Pancreas (tissue), 10 donors: Measurements from ENCODE around the gene CYP26B1. TPM values are rescaled to one million over a fixed set of nuclear protein-coding genes. Genes with fewer than 3 reads are reported as not detected.

Source experiments
- ATAC-seq, 4 donors: fragments of 200-7000 bp; cut with Tn5 transposase; one replicate each; pipeline versions ENCODE4 v1.8.0 to v1.9.1; 2020; ENCODE audit warnings: mild to moderate bottlenecking in 4 of 4, moderate library complexity in 4 of 4
- DNase-seq, 6 donors: peaks; one replicate each; pipeline ENCODE4 v3.0.0-alpha.2; 2020
- FAIRE-seq: peaks from 2 replicates; lab custom pipeline; 2012; peaks lifted over from hg19 to GRCh38; lab: Jason Lieb, UNC
- H3K27ac ChIP-seq, 4 donors: fragments of 200-600 bp; sonication (generic); 1 replicate in 3 of 4; 2 replicates in 1 of 4; pipeline versions ENCODE4 v1.5.0 to v1.8.0; 2020
- H3K27me3 ChIP-seq, 4 donors: fragments of 200-600 bp; one replicate each; pipeline ENCODE4 v1.8.0; 2021
- H3K36me3 ChIP-seq, 3 donors: fragments of 200-600 bp; sonication (generic) in 1 of 3; one replicate each; pipeline versions ENCODE4 v1.5.0 to v1.8.0; 2020 to 2021
- H3K4me1 ChIP-seq, 3 donors: fragments of 200-600 bp; one replicate each; pipeline ENCODE4 v1.8.0; 2021
- H3K4me3 ChIP-seq, 4 donors: fragments of 200-600 bp; sonication (generic) in 2 of 4; one replicate each; pipeline versions ENCODE4 v1.5.0 to v1.8.0; 2020 to 2021
- H3K9me3 ChIP-seq, 4 donors: fragments of 200-600 bp; one replicate each; pipeline ENCODE4 v1.8.0; 2021
- WGBS, 2 donors: extraction: QIAGEN DNeasy Blood & Tissue Kit; methylation state at CpG; one replicate each; pipeline ENCODE4 v1.1.7; 2013; 5-methylcytosine and 5-hydroxymethylcytosine counted together
- intact Hi-C, 3 donors: fragments of 100-400 bp; cut with DNase I; formaldehyde crosslinking; loops; one replicate each; pipeline versions ENCODE4 v1.11.1 to v1.14.2; 2022
- polyA plus RNA-seq, 2 donors: library from polyadenylated mRNA; stranded (reverse); fragments of 200-250 nt; gene quantifications; one replicate each; pipeline ENCODE4 v1.2.3, GENCODE V29; 2013
- total RNA-seq, 6 donors: library from RNA; stranded (reverse); fragmentation: NEBNext Ultra II Directional in 4 of 6; extraction: Animal tissue kit (Norgen Biotek cat#: 25700) in 4 of 6; gene quantifications; one replicate each; pipeline versions ENCODE4 v1.2.1 to v1.2.4, GENCODE V29; 2021 to 2023
- TF ChIP-seq, protein P1 (sequence below), 4 donors: fragments of 200-600 bp; sonication (generic) in 3 of 4; IDR thresholded peaks; one replicate each; pipeline versions ENCODE4 v1.5.0 to v1.8.0; 2021; ENCODE audit warnings: antibody characterized with exemption in 4 of 4
- donor health status: healthy with polysubstance abuse.
- donor health status: DM: no; HTN: no; CAD: no; lungs with moderate emphysema.
- donor health status: DM: no; HTN: no; CAD: no.
- donor health status: control.
- donor health status: control.
- donor health status: Bipolar disorder and iron deficiency.
- donor health status: DM: yes; HTN: yes; CAD: no.
- donor health status: DM: no; HTN: no; CAD: no.
- donor health status: DM: no; HTN: no; CAD: no.
- donor health status: DM: yes; HTN: yes; CAD: no.

CYP26B1 gene
- total and polyA plus RNA-seq, 8 donors = 0.16 to 1.3 (median 0.46) TPM

DNA sequence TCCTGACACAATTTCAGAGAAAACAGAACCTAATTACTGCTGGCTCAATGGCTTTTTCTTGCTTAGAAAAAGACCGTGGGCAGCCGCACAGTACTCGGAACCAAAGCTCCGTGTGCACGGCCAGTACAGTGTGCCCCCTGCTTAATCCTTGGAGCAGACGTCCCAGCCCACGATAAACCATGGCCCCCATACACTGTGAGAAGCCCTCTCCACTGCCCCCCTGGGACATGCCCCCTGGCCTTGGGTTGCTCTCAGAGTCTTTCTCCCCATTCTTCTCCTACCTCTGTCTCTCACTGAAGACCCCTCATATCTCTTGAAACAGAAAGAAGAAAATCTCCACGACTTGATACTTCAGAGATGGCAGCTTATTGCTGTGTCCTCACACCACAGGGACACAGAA lies 44.0 kb downstream of the CYP26B1 start:
- H3K27me3 ChIP-seq = peaks cover 0 to 7% (median 0%) of the 10 kb centered on the region in 4 donors
- no peak overlapping the region for H3K27ac ChIP-seq
- no peaks in the 10 kb centered on the region for H3K9me3 ChIP-seq
- FAIRE-seq (no peak), DNase-seq (no peak), ATAC-seq (no peak)
- TF ChIP-seq, protein P1, sequence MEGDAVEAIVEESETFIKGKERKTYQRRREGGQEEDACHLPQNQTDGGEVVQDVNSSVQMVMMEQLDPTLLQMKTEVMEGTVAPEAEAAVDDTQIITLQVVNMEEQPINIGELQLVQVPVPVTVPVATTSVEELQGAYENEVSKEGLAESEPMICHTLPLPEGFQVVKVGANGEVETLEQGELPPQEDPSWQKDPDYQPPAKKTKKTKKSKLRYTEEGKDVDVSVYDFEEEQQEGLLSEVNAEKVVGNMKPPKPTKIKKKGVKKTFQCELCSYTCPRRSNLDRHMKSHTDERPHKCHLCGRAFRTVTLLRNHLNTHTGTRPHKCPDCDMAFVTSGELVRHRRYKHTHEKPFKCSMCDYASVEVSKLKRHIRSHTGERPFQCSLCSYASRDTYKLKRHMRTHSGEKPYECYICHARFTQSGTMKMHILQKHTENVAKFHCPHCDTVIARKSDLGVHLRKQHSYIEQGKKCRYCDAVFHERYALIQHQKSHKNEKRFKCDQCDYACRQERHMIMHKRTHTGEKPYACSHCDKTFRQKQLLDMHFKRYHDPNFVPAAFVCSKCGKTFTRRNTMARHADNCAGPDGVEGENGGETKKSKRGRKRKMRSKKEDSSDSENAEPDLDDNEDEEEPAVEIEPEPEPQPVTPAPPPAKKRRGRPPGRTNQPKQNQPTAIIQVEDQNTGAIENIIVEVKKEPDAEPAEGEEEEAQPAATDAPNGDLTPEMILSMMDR (IDR thresholded peaks at IDR 0.05) = no peak
- no peaks in the 10 kb centered on the region for H3K36me3 ChIP-seq
- 80 to 87% methylated on average over 8 of the region's 8 CpGs for WGBS, 2 donors
- H3K4me1 ChIP-seq = no peaks in the 10 kb centered on the region
- intact Hi-C loops = no loop called here
- no peak overlapping the region for H3K4me3 ChIP-seq

DNA sequence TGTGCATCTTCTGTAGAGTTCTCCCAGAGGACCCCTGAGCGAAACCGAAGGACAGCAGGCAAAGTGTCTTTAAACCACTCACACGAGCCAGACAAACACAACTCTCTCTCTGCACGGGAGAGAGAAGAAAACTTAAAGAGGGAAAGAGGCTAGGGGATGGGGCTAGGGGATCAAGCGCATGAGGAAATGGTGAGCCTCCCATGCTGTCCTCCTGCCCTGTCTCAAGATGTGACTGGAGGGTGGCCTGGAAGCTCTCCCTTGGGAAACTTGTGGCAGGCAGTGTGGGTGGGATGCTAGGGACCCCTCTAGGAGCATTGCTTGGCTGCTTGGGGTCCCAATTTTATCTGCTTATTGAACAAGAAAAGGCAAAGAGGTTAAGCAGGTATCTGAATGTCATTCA lies 44.5 kb downstream of the CYP26B1 start:
- Histone ChIP-seq H3K27me3 (peaks cover 0 to 12% (median 0%) of the 10 kb centered on the region in 4 donors), H3K9me3 (no peaks in the 10 kb centered on the region), H3K27ac (no peak overlapping the region), H3K4me3 (no peak overlapping the region), H3K36me3 (no peaks in the 10 kb centered on the region), H3K4me1 (no peaks in the 10 kb centered on the region)
- whole genome bisulfite sequencing, 2 donors = 62 to 67% methylated on average over 5 of the region's 5 CpGs
- FAIRE-seq = no peak
- ATAC-seq = no peak
- no peak for DNase-seq
- TF ChIP-seq, protein P1 (IDR thresholded peaks at IDR 0.05) = no peak
- intact Hi-C loops = no loop called here

DNA sequence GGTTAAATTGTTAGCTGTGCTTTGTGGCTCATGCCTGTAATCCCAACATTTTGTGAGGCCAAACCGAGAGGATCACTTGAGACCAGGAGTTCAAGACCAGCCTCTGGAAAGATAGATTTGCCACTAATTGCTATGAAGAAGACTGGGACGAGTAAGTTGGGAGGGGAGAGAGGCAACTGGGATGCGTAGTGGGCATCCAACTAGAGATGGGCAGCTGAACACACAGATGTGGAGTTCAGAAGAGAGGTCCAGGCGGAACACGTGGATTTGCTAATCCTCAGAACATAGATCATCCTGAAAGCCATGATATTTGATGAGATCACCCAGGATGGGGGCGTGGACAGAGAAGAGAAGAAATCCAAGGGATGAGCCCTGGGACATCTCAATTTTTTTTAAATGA lies 48.7 kb downstream of the CYP26B1 start:
- Histone ChIP-seq H3K36me3 (no peaks in the 10 kb centered on the region), H3K4me3 (no peak overlapping the region), H3K4me1 (no peaks in the 10 kb centered on the region), H3K9me3 (no peaks in the 10 kb centered on the region), H3K27me3 (peaks cover 0 to 15% (median 0%) of the 10 kb centered on the region in 4 donors), H3K27ac (no peak overlapping the region)
- intact Hi-C loops = no loop called here
- no peak for ATAC-seq
- no peak for FAIRE-seq
- DNase-seq = no peak
- WGBS, 2 donors = 62 to 72% methylated on average over 6 of the region's 6 CpGs
- TF ChIP-seq, protein P1 (IDR thresholded peaks at IDR 0.05) = no peak

DNA sequence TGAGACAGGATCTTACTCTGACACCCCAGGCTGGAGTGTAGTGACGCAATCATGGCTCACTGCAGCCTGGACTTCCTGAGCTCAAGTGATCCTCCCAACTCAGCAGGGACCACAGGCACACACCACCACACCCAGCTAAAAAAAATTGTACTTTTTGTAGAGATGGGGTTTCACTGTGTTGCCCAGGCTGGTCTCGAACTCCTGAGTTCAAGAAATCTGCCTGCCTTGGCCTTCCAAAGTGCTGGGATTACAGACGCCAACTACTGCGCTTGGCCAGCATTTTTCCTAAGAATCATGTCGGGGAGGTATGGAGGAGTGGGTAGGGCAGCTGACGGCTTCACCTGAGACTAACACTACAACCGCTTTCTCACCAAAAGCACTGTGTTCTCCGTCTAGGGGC lies 50.4 kb downstream of the CYP26B1 start:
- no peak for DNase-seq
- no peak for FAIRE-seq
- intact Hi-C loops = no loop called here
- H3K4me3 ChIP-seq = no peak overlapping the region
- 75 to 87% methylated on average over 8 of the region's 8 CpGs for WGBS, 2 donors
- H3K27me3 ChIP-seq = peaks cover 0 to 15% (median 0%) of the 10 kb centered on the region in 4 donors
- ATAC-seq = no peak
- no peaks in the 10 kb centered on the region for H3K4me1 ChIP-seq
- H3K27ac ChIP-seq = no peak overlapping the region
- no peaks in the 10 kb centered on the region for H3K9me3 ChIP-seq
- H3K36me3 ChIP-seq = no peaks in the 10 kb centered on the region
- TF ChIP-seq, protein P1 (IDR thresholded peaks at IDR 0.05) = no peak

DNA sequence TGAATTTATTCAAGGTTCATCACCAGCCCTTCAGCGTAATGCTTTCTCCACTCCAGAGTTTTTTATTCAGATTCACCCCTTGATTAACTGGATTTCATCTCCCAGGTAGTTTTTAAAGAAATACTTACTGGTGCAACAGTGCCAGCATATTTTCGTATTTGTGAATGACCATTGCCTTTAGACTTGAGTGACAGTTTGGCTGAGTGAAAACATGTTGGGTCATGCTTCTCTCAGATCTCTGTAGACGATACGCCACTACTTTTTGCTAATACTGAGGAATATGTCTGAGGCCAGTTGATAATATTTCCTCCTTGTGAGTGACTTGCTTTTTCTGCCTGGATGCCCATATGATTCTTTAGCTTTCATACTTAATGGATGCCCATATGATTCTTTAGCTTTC lies 51.5 kb downstream of the CYP26B1 start:
- no peak overlapping the region for H3K27ac ChIP-seq
- WGBS, 2 donors = 76 to 83% methylated on average over 4 of the region's 4 CpGs
- TF ChIP-seq, protein P1 (IDR thresholded peaks at IDR 0.05) = no peak
- intact Hi-C loops = no loop called here
- H3K27me3 ChIP-seq = peaks cover 0 to 15% (median 0%) of the 10 kb centered on the region in 4 donors
- no peak for DNase-seq
- no peaks in the 10 kb centered on the region for H3K4me1 ChIP-seq
- H3K9me3 ChIP-seq = no peaks in the 10 kb centered on the region
- H3K36me3 ChIP-seq = no peaks in the 10 kb centered on the region
- ATAC-seq = no peak
- no peak overlapping the region for H3K4me3 ChIP-seq
- FAIRE-seq = no peak
